ENCODE data around the gene ALDH5A1.

- TF ChIP-seq, protein P1, sequence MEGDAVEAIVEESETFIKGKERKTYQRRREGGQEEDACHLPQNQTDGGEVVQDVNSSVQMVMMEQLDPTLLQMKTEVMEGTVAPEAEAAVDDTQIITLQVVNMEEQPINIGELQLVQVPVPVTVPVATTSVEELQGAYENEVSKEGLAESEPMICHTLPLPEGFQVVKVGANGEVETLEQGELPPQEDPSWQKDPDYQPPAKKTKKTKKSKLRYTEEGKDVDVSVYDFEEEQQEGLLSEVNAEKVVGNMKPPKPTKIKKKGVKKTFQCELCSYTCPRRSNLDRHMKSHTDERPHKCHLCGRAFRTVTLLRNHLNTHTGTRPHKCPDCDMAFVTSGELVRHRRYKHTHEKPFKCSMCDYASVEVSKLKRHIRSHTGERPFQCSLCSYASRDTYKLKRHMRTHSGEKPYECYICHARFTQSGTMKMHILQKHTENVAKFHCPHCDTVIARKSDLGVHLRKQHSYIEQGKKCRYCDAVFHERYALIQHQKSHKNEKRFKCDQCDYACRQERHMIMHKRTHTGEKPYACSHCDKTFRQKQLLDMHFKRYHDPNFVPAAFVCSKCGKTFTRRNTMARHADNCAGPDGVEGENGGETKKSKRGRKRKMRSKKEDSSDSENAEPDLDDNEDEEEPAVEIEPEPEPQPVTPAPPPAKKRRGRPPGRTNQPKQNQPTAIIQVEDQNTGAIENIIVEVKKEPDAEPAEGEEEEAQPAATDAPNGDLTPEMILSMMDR (IDR thresholded peaks at IDR 0.05): no peak
- no peak for TF ChIP-seq POLR2A (IDR thresholded peaks at IDR 0.05)
Measured at GRCh38 chr6:24490948-24491347, 3.8 kb upstream of the ALDH5A1 start.

Data from body of pancreas (tissue), 4 donors.